Activated T-cell treated with anti-CD3 and anti-CD28 coated beads, Interleukin-2, amount 50 U/mL, for 72 hours (primary cell): Measurements from ENCODE around the gene TSHZ3. TPM values are rescaled to one million over a fixed set of nuclear protein-coding genes. Genes with fewer than 3 reads are reported as not detected.

Source experiments
- ATAC-seq, 2 donors: fragments of 150-1000 bp; cut with Tn5 transposase; replicated peaks in 1 of 2; 2 replicates each; pipeline ENCODE4 v1.10.0; 2021; ENCODE audit warnings: moderate library complexity in 2 of 2, mild to moderate bottlenecking in 1 of 2
- DNase-seq, 2 donors: peaks; one replicate each; pipeline ENCODE4 v3.0.0; 2021 to 2022; ENCODE audit warnings: mixed read lengths in 1 of 2
- H3K27ac Mint-ChIP-seq: one replicate; pipeline ENCODE4 v1.8.0; 2022; ENCODE audit warnings: mild to moderate bottlenecking, moderate library complexity, mixed read lengths
- H3K27me3 Mint-ChIP-seq: one replicate; pipeline ENCODE4 v1.8.0; 2022; ENCODE audit warnings: low read depth, mixed read lengths
- H3K36me3 Mint-ChIP-seq, 2 donors: one replicate each; pipeline ENCODE4 v1.8.0; 2022; ENCODE audit warnings: mixed read lengths in 2 of 2, mild to moderate bottlenecking in 1 of 2; ENCODE audit not compliant: insufficient read depth in 2 of 2
- H3K4me1 Mint-ChIP-seq: one replicate; pipeline ENCODE4 v1.8.0; 2022; ENCODE audit warnings: low read depth, mixed read lengths
- H3K4me3 Mint-ChIP-seq, 2 donors: one replicate each; pipeline ENCODE4 v1.8.0; 2022; ENCODE audit warnings: mild to moderate bottlenecking in 2 of 2, mixed read lengths in 2 of 2, moderate library complexity in 2 of 2
- H3K9me3 Mint-ChIP-seq, 2 donors: one replicate each; pipeline ENCODE4 v1.8.0; 2022; ENCODE audit warnings: mixed read lengths in 2 of 2
- total RNA-seq, 2 donors: library from RNA; stranded (reverse); gene quantifications; one replicate each; pipeline ENCODE4 v1.2.3, GENCODE V29; 2022

TSHZ3 gene
- total RNA-seq, 2 donors from 2014 or later: 0.74 to 3.0 TPM

DNA sequence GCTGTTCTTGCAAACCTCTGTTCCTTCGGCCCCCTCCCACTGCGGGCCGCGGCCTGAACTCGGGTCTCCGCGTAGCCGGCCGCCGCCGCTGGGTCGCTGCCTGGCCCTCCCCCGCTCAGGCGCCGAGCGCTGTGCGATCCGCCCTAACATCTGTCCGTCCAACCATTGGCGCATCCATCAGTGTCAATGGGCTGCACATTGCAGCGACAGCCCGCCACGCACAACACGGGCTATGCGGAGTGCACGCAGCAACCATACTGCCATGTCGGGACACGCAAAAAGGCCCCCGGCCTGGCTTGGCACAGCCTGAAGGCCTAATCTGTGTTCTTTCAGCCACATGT, 2.6 kb upstream of the TSHZ3 start:
- H3K9me3 Mint-ChIP-seq: no peaks in the 10 kb centered on the region
- peaks cover 55% of the 10 kb centered on the region for H3K4me1 Mint-ChIP-seq
- H3K36me3 Mint-ChIP-seq: peaks cover 2 to 3% of the 10 kb centered on the region in 2 donors
- DNase-seq: no peak
- H3K27me3 Mint-ChIP-seq: peaks cover 79% of the 10 kb centered on the region
- peak overlapping the region; percentile 87 to 94 for H3K4me3 Mint-ChIP-seq
- ATAC-seq: no peak
- H3K27ac Mint-ChIP-seq: no peak overlapping the region

DNA sequence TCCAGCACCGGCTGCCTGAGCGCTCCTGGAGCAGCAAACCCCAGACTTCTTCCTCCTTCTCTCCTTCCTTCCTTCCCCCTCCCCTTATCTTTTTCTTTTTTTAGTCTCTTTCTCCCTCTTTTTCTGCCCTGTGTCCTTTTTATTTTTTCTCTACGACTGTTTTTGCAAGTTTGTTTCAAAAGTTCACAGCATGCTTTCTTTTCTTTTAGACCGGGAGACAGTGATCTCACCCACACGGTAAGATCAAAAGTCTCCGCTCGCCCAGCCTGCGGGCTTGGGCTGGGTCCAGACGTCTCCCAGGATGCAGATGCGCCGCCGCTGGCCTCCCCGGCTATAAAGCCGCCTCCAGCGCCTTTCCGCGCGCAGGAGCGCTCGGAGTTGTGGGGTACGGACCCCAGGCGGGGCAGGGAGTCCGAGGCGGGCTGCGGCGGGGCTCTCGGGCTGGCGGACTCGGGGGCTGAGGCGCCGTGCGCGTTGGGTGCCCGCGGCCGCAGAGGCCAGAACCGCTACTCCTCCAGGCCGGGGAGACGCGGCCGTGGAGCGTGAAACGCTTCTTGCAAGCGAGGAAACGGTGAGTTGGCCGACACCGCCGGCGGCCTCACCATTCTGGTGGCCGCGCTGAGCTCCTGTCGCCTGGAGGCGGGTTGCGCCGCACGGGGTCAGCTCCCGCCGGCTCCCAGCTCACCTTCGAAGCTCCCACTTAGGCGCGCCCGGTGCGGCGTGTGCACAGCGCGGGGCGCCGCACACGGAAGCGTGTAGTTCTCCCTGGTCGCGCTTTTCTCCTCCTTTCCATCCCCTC, 2.0 kb upstream of the TSHZ3 start:
- ATAC-seq (no peak), DNase-seq (peak in 1 of 2 donors; percentile 19)
- Mint-ChIP-seq H3K4me1 (peaks cover 49% of the 10 kb centered on the region), H3K4me3 (peak overlapping the region; percentile 87 to 94), H3K27me3 (peaks cover 77% of the 10 kb centered on the region), H3K9me3 (no peaks in the 10 kb centered on the region), H3K36me3 (peaks cover 2 to 3% of the 10 kb centered on the region in 2 donors), H3K27ac (peak overlapping the region; percentile 43)

DNA sequence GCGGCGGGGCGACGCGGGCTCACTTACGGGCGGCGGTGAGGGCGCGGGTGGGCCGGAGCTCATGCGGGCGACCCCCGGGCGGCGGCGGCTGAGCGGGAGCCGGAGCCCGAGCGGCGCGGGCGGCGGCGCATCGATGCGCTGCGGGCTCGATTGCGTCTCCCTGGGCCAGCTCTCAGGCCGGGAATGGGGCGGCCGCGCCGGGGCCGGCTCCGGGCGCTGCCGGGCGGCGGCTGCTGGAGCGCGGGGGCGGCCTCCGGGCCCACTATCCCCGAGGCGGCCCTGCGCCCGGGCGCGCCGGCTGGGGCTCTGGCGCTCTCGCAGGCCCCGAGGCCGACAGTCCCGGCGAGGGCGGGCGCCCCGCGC, 1.4 kb upstream of the TSHZ3 start:
- DNase-seq (peak; percentile 36 to 55), ATAC-seq (peak; percentile 35)

DNA sequence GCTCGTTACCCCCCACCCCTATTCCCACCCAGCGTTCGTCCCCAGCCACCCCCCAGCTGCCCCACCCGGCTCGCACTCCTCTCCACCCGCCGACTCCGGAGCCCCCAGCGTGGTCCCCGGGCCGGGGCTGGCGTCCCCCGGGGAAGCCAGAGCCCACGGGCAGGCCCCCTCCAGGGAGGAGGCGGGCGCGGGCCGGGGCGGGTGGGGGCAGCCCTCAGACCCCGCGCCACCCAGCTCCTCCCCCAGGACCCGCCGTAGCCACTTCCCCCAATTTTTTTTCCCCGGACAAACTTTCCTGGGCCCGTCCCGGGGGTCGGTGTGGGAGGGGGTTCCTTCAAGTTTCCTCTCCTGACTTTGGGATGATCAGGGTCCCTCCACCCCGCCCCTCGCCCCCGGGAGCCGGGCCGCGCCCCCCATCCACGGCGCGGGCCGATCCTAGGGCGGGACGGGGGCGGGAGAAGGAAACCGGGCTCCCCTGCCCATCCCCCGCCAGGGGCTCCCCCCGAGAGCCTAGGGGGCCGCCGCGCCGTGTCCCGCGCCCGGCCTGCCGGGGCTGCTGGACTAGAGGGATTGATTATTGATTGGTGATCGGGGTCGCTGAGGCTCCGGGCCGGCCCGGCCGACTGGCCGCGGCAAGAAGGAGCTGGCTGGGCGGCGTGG, 927 bp upstream of the TSHZ3 start:
- ATAC-seq (peak; percentile 12 to 15), DNase-seq (no peak)
- H3K27me3 Mint-ChIP-seq: peaks cover 66% of the 10 kb centered on the region
- H3K9me3 Mint-ChIP-seq: no peaks in the 10 kb centered on the region
- peak overlapping the region; percentile 59 to 67 for H3K4me3 Mint-ChIP-seq
- no peak overlapping the region for H3K27ac Mint-ChIP-seq
- H3K4me1 Mint-ChIP-seq: peaks cover 42% of the 10 kb centered on the region
- H3K36me3 Mint-ChIP-seq: peaks cover 2 to 3% of the 10 kb centered on the region in 2 donors

More for the DNA sequence above, 1.4 kb upstream of the TSHZ3 start:
- Mint-ChIP-seq H3K27ac (no peak overlapping the region), H3K9me3 (no peaks in the 10 kb centered on the region), H3K27me3 (peaks cover 71% of the 10 kb centered on the region), H3K36me3 (peaks cover 2 to 3% of the 10 kb centered on the region in 2 donors), H3K4me1 (peaks cover 47% of the 10 kb centered on the region), H3K4me3 (peak overlapping the region; percentile 87 to 94)

DNA sequence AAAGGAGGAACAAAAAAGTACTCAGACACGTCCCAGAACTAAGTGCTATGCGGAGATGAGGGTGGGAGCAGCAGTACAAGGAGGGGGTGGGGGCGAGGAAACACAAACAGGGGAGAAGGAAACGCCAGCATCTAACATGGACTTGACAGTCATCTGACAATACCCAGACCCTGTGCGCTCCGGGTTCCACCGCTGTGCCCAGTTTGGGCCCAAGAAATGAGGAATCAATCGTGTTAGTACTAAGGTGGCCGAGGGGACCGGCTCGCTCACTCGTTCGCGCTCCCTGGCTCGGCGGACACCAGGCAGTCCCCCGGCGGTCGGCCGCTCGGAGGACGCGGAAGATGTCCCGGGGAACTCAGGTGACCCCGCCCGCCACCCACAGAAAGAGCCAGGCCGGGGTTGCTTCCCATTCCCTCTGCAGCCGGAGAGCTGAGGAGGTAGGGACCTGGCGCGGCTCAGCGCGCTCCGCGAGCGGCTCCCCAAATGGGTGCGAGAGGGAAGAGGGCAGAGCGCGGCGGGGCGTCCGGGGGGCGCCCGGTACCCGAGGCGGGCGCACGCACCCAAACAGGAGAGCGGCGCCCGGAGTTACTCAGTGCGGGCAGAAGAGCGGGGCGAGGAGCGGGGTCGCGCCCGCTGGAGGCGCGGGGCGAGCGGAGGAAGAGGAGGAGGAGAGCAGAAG, 616 bp downstream of the TSHZ3 start:
- Mint-ChIP-seq H3K9me3 (no peaks in the 10 kb centered on the region), H3K4me3 (peak overlapping the region; percentile 83), H3K4me1 (peaks cover 26% of the 10 kb centered on the region), H3K27ac (no peak overlapping the region), H3K36me3 (peaks cover 2 to 3% of the 10 kb centered on the region in 2 donors), H3K27me3 (peaks cover 51% of the 10 kb centered on the region)
- ATAC-seq: peak; percentile 25 to 26
- peak; percentile 15 to 28 for DNase-seq

DNA sequence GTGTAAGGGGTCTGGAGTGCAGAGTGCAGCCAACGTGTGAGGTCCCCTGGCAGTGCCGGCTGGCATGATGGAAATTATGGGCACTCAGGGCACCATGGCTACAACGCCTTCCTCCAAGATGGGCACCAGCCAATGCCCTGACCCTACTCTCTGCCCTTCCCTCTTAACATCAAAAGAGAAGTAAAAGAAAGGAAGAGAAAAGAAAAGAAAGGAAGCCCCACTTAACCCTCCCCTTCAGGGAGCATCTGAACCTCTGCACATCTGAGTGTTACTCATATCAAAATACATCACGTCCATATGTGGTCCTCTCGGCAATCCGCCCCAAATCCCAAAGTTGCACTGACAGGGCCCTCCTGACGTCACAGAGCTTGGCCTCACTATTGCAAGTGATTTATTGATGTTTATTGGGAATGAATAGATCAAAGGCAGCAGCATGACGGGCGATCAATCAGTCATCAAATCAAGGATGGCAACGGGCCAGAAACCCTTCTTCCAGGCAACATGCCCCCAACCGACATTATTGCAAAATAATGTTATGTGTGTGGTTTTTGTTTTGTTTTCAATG, 1.3 kb downstream of the TSHZ3 start:
- H3K9me3 Mint-ChIP-seq: no peaks in the 10 kb centered on the region

DNA sequence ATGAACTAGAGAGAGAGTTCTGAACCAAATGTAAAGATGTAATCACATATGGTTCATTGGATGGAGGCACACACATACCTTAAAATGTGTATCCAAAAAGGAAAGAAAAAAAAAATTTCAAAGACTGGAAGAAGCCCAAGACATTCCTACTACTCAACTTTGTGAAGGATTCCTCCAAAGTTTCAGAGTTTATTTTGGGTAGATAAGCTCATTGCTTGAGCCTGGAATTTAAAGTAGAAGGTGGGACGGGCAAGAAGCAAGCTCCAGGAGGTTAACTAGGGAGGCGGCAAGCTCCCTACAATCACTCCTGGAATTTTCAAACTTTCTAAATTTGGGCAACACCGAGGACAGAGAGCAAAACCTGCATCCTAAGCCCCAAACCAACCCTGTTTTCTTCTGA, 1.9 kb downstream of the TSHZ3 start:
- Mint-ChIP-seq H3K36me3 (peaks cover 2 to 3% of the 10 kb centered on the region in 2 donors), H3K4me3 (peak overlapping the region; percentile 24 to 83), H3K4me1 (peaks cover 15% of the 10 kb centered on the region), H3K9me3 (no peaks in the 10 kb centered on the region), H3K27ac (no peak overlapping the region), H3K27me3 (peaks cover 38% of the 10 kb centered on the region)
- ATAC-seq (no peak), DNase-seq (no peak)

More for the DNA sequence above, 1.3 kb downstream of the TSHZ3 start:
- Mint-ChIP-seq H3K27ac (no peak overlapping the region), H3K36me3 (peaks cover 2 to 3% of the 10 kb centered on the region in 2 donors), H3K27me3 (peaks cover 44% of the 10 kb centered on the region), H3K4me3 (peak overlapping the region; percentile 83), H3K4me1 (peaks cover 20% of the 10 kb centered on the region)
- ATAC-seq: no peak
- DNase-seq: no peak

DNA sequence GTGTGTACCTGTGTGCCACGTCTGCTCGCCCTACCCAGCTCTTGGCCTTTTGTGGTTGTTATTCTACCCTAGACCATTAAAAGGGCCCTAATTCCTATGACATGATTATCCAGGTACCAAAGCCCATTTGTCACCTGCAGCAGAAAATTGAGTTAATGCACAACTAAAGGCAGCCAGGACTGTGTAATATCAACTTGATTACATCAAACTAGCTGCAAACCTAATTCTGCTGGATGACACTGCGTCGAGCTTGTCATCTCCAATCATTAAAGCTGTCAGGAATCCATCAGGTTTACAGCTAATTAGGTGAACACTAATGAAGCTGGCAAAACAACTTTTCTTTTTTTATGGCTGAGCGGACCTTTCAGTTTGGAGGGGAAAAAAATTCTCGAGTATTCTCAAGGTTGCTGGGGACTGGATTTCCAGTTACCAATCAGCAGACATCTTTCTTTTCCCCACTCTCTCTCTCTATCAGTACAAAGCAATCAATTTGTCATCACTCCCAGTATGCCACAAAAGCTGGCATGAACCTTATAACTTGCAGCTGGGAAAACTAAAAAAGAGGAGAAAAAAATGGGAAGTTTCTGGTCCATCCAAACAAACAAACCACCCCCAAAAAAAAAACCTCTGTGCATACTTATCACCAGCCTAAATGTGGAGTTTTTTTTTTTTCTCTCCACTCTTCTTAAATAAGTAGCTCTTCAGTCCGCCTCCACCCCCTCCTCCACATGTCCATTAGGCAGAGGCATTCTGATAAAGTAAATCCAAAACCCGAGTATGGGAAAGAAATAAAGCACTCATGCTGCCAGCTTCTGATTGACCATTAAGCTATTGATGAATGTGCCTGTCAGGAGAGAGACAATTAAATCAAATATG, 2.8 kb downstream of the TSHZ3 start:
- Mint-ChIP-seq H3K4me3 (no peak overlapping the region), H3K9me3 (no peaks in the 10 kb centered on the region), H3K36me3 (peaks cover 2 to 3% of the 10 kb centered on the region in 2 donors), H3K27me3 (peaks cover 30% of the 10 kb centered on the region), H3K27ac (no peak overlapping the region), H3K4me1 (peaks cover 9% of the 10 kb centered on the region)
- ATAC-seq: no peak
- no peak for DNase-seq

DNA sequence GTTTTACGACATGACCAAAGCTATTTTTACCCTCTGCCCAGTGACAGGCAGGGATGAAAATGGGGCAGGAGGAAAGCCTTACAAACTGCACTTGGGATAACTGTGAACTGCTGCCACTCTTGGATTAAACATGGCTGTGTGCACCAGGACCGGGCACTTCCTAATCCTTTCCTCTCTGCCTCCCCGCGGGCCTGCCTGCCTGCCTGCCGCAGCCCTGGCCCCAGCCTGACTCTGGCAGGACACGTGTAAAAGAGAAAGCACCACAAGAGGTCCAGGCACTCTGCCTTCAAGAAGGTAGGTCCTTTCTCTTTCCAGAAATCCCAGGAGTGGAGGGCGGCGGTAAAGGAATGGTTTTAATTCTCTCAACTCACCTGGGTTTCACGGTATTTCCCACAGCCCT, 4.8 kb downstream of the TSHZ3 start:
- peaks cover 25% of the 10 kb centered on the region for H3K4me1 Mint-ChIP-seq
- H3K27ac Mint-ChIP-seq: no peak overlapping the region
- H3K4me3 Mint-ChIP-seq: no peak overlapping the region
- H3K9me3 Mint-ChIP-seq: no peaks in the 10 kb centered on the region
- H3K36me3 Mint-ChIP-seq: no peaks in the 10 kb centered on the region
- no peak for DNase-seq
- ATAC-seq: no peak
- peaks cover 30% of the 10 kb centered on the region for H3K27me3 Mint-ChIP-seq

DNA sequence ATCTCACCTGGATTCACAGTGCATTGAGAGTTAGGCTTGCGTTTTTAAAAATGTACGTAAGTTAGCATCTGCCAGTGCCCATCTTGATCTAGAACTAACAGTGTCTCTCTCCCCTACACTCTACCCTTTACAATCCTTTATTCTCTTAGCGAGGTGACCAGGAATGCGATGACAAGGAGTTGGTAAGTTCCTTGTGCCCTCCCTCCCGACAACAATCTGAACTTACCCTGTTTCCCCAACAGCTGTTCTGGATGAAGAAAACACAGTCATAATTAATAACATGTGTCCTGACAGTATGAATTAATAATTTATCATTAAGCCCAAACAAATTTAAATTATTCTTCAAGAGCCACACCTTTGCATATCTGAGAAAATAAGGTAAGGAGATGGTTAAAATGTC, 6.3 kb downstream of the TSHZ3 start:
- ATAC-seq (no peak), DNase-seq (no peak)
- peaks cover 33% of the 10 kb centered on the region for H3K27me3 Mint-ChIP-seq
- no peak overlapping the region for H3K27ac Mint-ChIP-seq
- H3K4me3 Mint-ChIP-seq: no peak overlapping the region
- no peaks in the 10 kb centered on the region for H3K9me3 Mint-ChIP-seq
- peaks cover 22% of the 10 kb centered on the region for H3K4me1 Mint-ChIP-seq
- no peaks in the 10 kb centered on the region for H3K36me3 Mint-ChIP-seq

DNA sequence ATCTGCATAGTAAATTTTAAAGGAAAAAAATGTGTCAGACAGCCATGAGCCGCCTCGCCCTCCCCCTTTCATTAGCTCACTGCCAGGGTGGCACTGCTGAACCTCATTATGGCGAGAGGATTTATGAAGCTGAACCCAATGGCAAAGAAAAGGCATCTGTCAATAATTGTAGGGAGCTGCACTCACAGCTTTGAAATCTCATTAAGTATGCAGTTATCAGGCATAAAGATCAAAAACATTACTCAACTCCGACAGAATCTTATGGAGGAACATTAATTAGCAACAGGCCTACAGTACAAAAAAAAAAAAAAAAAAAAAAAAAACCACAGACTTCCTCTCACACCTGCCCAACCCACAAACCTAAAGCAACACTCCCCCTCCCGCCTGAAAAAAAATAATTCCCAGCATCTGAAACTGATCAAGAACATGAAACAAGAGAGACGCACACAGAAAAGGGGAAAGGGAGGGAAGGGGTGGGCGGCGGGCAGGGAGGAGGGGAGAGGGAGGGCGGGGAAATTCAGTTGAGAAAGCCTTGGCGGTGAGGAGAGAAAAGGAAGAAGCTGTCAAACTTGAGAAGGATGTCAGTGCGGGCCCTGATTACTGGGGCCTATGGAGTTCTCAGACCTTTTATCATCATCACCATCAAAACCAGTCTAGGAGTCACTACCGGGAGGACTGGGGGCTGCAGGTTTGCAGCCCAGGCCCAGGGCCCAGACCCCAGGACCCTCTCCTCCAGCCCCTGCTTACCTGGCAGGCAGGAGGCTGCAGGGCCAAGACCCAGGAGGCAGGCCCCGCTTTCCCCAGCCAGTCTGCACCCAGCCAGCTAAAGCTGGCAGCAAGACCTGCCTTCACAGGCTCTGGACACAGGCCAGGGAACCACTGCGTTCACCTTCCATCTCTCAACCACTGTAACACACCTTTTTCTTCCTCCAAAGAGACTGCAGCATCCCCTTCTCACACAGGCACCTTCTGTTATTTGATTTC, 8.9 kb downstream of the TSHZ3 start:
- H3K9me3 Mint-ChIP-seq: no peaks in the 10 kb centered on the region
- no peak for ATAC-seq

More for the DNA sequence above, 8.9 kb downstream of the TSHZ3 start:
- H3K27ac Mint-ChIP-seq: no peak overlapping the region
- peaks cover 34% of the 10 kb centered on the region for H3K27me3 Mint-ChIP-seq
- peaks cover 19% of the 10 kb centered on the region for H3K4me1 Mint-ChIP-seq
- peak overlapping the region; percentile 35 to 43 for H3K4me3 Mint-ChIP-seq
- DNase-seq: no peak
- H3K36me3 Mint-ChIP-seq: no peaks in the 10 kb centered on the region
